HUES48 (cell line): ENCODE data around the gene ITPR1.

Experiments
- H3K27ac ChIP-seq: one replicate; pipeline ENCODE4 v1.7.0; 2013; ENCODE audit warnings: low read depth, low read length, inconsistent platforms
- H3K27me3 ChIP-seq: 2 replicates; pipeline ENCODE4 v1.6.1; 2013; ENCODE audit warnings: mild to moderate bottlenecking, low read length; ENCODE audit not compliant: control insufficient read depth, insufficient read depth
- H3K36me3 ChIP-seq: 2 replicates; pipeline ENCODE4 v1.6.1; 2013; ENCODE audit warnings: low read length; ENCODE audit not compliant: control insufficient read depth, insufficient read depth
- H3K4me1 ChIP-seq: 2 replicates; pipeline ENCODE4 v1.6.1; 2013; ENCODE audit warnings: mild to moderate bottlenecking, low read length; ENCODE audit not compliant: control insufficient read depth, insufficient read depth
- H3K4me3 ChIP-seq: 2 replicates; pipeline ENCODE4 v1.5.1; 2013; ENCODE audit warnings: mild to moderate bottlenecking, low read depth, low read length
- H3K9ac ChIP-seq: 2 replicates; pipeline ENCODE4 v1.6.1; 2013; ENCODE audit warnings: mild to moderate bottlenecking, low read depth, low read length, moderate library complexity
- H3K9me3 ChIP-seq: 2 replicates; pipeline ENCODE4 v1.6.1; 2013; ENCODE audit warnings: low read length; ENCODE audit not compliant: control insufficient read depth, insufficient read depth

ITPR1 gene

DNA sequence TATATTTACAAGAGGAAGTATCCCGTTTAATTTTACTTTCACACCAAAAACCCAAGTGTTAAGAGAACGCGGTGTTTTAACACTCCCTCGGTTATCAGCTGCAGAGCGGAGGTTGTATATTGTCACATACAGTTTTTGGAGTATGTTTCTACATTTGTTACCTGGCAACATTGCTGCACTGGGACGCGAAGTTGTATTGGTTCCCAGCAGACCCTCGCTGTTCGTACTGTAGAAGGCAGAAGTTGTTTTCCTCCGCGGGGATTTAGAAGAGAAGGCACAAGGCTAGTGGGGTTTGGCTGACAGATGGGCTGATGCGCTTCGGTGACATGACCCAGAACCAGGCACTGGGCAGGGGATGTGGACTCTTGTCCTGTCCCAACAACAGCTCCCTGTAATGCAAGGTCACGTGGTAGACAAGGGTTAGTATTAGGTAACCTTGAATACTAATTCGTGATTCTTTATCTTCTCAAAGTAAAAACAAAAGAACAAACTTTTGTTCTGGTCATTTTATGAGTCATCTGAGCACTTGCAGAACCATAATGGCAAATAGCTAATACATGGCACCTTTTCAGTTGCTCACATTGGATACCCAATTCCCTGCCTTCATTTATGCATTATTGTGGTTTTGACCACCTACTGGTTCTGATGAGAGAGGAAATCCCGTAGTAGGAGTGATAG lies 255.7 kb downstream of the ITPR1 start:
- no peaks in the 10 kb centered on the region for H3K9me3 ChIP-seq
- H3K4me3 ChIP-seq: no peak overlapping the region
- H3K4me1 ChIP-seq: peaks cover 11% of the 10 kb centered on the region
- H3K27me3 ChIP-seq: no peaks in the 10 kb centered on the region
- H3K36me3 ChIP-seq: no peaks in the 10 kb centered on the region
- no peak overlapping the region for H3K27ac ChIP-seq
- no peak overlapping the region for H3K9ac ChIP-seq

GRCh38 chr3:4749567-4750002 lies 256.4 kb downstream of the ITPR1 start:
- peaks cover 11% of the 10 kb centered on the region for H3K4me1 ChIP-seq
- H3K4me3 ChIP-seq: no peak overlapping the region
- no peak overlapping the region for H3K27ac ChIP-seq
- H3K9ac ChIP-seq: no peak overlapping the region
- H3K36me3 ChIP-seq: no peaks in the 10 kb centered on the region
- H3K9me3 ChIP-seq: no peaks in the 10 kb centered on the region
- no peaks in the 10 kb centered on the region for H3K27me3 ChIP-seq

DNA sequence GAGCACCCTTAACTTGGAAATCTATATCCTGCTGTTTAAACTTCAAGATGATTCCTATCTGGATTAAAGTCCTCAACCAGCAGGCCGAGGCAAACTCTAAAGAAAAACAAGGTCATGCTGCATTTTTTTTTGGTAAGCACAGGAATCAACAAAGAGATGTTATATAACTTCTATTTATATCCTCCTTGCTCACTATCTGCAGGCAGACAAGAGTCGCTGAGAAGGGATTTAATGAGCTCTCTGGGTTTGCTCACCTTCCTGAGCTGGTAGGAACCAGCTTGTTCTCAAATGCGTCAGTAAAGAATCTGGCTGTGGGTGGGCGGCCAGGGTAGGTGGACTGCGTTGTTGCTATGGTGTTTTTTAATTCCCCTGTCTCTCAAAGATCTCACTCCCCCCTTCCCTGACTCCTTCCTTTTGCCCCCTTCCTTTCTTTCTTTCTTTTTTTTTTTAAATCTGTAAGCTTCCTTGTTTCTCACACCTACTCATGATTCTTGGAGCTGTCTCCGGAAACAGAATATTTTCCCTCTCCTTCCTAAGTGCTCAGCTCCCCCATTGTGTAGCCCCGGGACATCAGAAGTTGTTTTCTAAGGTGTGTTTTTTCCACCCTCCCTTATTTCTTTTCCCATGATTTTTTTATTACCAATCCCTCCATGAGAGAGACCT lies 257.3 kb downstream of the ITPR1 start:
- Histone ChIP-seq H3K9me3 (no peaks in the 10 kb centered on the region), H3K27me3 (no peaks in the 10 kb centered on the region), H3K27ac (peak overlapping the region; percentile 61), H3K4me1 (peaks cover 11% of the 10 kb centered on the region), H3K4me3 (no peak overlapping the region), H3K36me3 (no peaks in the 10 kb centered on the region), H3K9ac (no peak overlapping the region)

DNA sequence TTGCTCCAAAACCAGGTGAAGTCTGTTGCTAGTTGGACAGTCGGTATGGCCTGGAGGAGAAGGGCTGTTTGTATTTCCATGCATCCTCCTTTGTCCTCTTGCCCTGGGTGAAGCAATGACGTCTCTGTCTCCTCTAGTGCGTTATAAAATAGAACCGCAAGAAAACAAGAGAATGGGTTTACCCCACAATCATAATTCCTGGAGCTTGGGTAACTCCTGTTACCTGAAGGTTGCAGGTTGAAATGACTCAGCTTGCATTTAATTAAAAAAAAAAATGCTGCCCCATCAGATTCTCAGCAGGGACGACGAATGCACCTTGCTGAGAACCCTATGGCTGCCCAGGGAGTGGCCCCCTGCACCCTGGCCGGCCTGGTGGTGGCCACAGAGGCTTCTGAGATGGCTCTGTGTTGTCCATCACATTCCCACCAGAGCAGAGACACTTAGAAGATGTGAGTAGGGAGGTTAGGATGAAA lies 257.9 kb downstream of the ITPR1 start:
- no peak overlapping the region for H3K4me3 ChIP-seq
- H3K27me3 ChIP-seq: no peaks in the 10 kb centered on the region
- peak overlapping the region; percentile 61 for H3K27ac ChIP-seq
- no peaks in the 10 kb centered on the region for H3K9me3 ChIP-seq
- no peak overlapping the region for H3K9ac ChIP-seq
- H3K4me1 ChIP-seq: peaks cover 11% of the 10 kb centered on the region
- H3K36me3 ChIP-seq: no peaks in the 10 kb centered on the region

GRCh38 chr3:4751502-4752101 lies 258.5 kb downstream of the ITPR1 start:
- Histone ChIP-seq H3K36me3 (no peaks in the 10 kb centered on the region), H3K9me3 (no peaks in the 10 kb centered on the region), H3K4me3 (no peak overlapping the region), H3K27me3 (no peaks in the 10 kb centered on the region), H3K4me1 (peaks cover 11% of the 10 kb centered on the region), H3K27ac (peak overlapping the region; percentile 61), H3K9ac (no peak overlapping the region)

- H3K4me3 ChIP-seq: no peak overlapping the region
- H3K9ac ChIP-seq: no peak overlapping the region
- H3K9me3 ChIP-seq: no peaks in the 10 kb centered on the region
- no peaks in the 10 kb centered on the region for H3K36me3 ChIP-seq
- no peaks in the 10 kb centered on the region for H3K27me3 ChIP-seq
- no peak overlapping the region for H3K27ac ChIP-seq
- H3K4me1 ChIP-seq: peaks cover 11% of the 10 kb centered on the region
Measured at GRCh38 chr3:4752201-4753072, 259.3 kb downstream of the ITPR1 start.

DNA sequence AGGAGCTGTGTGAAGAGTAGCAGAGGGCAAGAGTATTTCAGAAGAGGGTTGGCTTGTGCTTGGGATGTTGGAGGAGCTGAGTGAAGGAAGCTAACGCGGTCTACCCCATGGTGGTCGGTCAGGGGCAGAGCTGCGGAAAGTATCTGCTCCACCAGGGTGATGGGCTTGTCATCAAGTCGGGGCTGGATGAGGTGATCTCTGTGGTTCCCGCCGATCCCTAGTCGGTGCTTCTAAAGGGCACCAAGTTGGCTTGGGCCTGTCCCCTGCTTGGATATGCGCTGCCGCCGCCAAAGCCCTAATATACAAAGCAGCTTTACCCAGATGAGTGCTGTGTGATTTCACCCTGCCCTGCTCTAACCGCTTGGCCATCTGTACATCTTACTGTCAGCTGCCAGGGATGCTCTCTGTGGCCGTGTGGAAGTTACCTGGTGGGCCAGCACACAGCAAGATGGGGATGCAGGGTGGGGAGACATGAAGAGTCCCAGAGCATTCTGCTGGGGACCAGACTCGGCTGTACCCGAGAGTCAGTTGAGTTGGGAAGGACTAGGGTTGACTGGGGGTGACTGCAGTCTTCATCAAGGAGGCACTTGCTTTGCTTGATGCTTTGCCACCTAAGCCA lies 260.0 kb downstream of the ITPR1 start:
- Histone ChIP-seq H3K4me1 (peaks cover 11% of the 10 kb centered on the region), H3K27me3 (no peaks in the 10 kb centered on the region), H3K27ac (no peak overlapping the region), H3K4me3 (no peak overlapping the region), H3K36me3 (no peaks in the 10 kb centered on the region), H3K9ac (no peak overlapping the region), H3K9me3 (no peaks in the 10 kb centered on the region)

DNA sequence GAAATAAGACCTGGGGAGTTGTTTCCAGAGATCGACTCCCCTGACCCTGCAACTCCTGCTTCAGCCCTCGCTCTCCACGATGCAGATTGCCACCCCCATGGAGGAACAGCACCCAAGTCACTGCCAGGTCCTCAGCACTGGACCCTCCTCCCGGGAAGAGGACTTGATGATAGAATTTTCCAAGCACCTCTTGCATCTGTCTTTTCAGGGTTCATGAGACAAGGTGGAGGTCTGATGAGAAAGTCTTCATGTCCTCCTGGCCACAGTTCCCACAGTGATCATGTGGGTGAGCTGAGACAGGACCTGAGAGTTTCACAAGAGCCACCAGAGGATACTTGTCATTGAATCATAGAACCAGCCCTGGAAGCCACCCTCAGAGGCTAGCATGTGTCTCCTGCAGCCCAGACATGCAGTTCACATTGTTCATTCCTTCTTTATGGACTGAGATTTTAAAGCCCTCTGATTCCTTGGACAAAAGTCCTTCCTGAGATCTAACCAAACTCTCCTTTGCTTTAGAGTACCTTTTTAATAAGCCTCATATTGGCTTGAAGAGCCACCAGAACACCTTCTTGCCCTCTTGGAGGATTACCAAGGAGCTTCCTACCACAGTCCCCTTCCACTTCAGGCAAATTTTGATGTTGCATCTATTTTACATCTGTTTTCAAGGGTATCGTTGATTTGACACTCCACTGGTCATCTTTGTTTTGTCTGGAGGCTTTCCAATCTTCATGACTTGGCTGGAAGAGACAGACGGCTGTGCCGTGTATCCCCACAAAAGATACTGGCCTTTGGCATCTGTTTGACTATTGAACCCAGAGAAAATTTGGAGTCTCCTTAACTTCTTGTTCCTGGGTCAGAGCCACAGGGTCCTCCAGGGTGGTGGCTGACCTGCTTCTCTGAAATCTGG lies 261.3 kb downstream of the ITPR1 start:
- H3K27me3 ChIP-seq: no peaks in the 10 kb centered on the region
- no peak overlapping the region for H3K27ac ChIP-seq
- no peaks in the 10 kb centered on the region for H3K9me3 ChIP-seq
- H3K9ac ChIP-seq: no peak overlapping the region
- H3K36me3 ChIP-seq: no peaks in the 10 kb centered on the region
- H3K4me3 ChIP-seq: no peak overlapping the region
- peaks cover 11% of the 10 kb centered on the region for H3K4me1 ChIP-seq

- Histone ChIP-seq H3K36me3 (no peaks in the 10 kb centered on the region), H3K4me1 (peaks cover 11% of the 10 kb centered on the region), H3K27ac (no peak overlapping the region)
Measured at GRCh38 chr3:4755566-4755965, 262.4 kb downstream of the ITPR1 start.

More at GRCh38 chr3:4755566-4755965, 262.4 kb downstream of the ITPR1 start:
- Histone ChIP-seq H3K4me3 (no peak overlapping the region), H3K9me3 (no peaks in the 10 kb centered on the region), H3K27me3 (no peaks in the 10 kb centered on the region), H3K9ac (no peak overlapping the region)
